K562 (cell line): Measurements from ENCODE around the gene ERAS. TPM values are rescaled to one million over a fixed set of nuclear protein-coding genes. Genes with fewer than 3 reads are reported as not detected.
A peak's percentile ranks its signal among the peaks of the same experiment; 100 is the strongest.

Experiments used
- C11orf30 ChIP-seq: fragments of 450-650 bp; IDR thresholded peaks from 2 replicates; pipeline ENCODE4 v1.6.1; 2016; ENCODE audit warnings: low read depth, mild to moderate bottlenecking
- CSDE1 ChIP-seq, 2 experiments: fragments of 450-650 bp; IDR thresholded peaks; 2 replicates each; pipeline ENCODE4 v1.6.1; 2016; ENCODE audit warnings: mild to moderate bottlenecking in 1 of 2
- DMBX1 ChIP-seq: fragments of 250-450 bp; sonication (Bioruptor Pico); IDR thresholded peaks from 2 replicates; pipeline ENCODE4 v1.8.0; 2022; ENCODE audit warnings: inconsistent platforms, mild to moderate bottlenecking, moderate library complexity, borderline replicate concordance
- DPF2 ChIP-seq: fragments of 450-650 bp; IDR thresholded peaks from 2 replicates; pipeline ENCODE4 v1.6.1; 2016
- KDM5B ChIP-seq: fragments of 200-600 bp; sonication (generic); IDR thresholded peaks from 2 replicates; pipeline ENCODE4 v1.6.1; 2012; ENCODE audit warnings: low read depth, mild to moderate bottlenecking, moderate library complexity, low read length, control low read depth, inconsistent platforms; ENCODE audit not compliant: insufficient replicate concordance
- KLF16 ChIP-seq: IDR thresholded peaks from 2 replicates; pipeline ENCODE4 v1.6.1; 2016; ENCODE audit warnings: antibody characterized with exemption
- KLF6 ChIP-seq: fragments of 250-450 bp; sonication (Bioruptor Pico); IDR thresholded peaks from 2 replicates; pipeline ENCODE4 v1.4.0; 2020; ENCODE audit warnings: mild to moderate bottlenecking, moderate library complexity, borderline replicate concordance
- MAFK ChIP-seq: IDR thresholded peaks from 2 replicates; pipeline ENCODE4 v1.6.1; 2011; ENCODE audit warnings: low read length, improper control_type of control experiment
- MCM7 ChIP-seq, 2 experiments: fragments of 450-650 bp; IDR thresholded peaks; 2 replicates each; pipeline ENCODE4 v1.6.1; 2016 to 2018
- NCOA2 ChIP-seq, 2 experiments: fragments of 450-650 bp; IDR thresholded peaks; 2 replicates each; pipeline ENCODE4 v1.6.1; 2018; ENCODE audit warnings: mild to moderate bottlenecking in 2 of 2, moderate library complexity in 1 of 2; ENCODE audit not compliant: partially characterized antibody in 2 of 2
- NFIC ChIP-seq: fragments of 450-650 bp; IDR thresholded peaks from 2 replicates; pipeline ENCODE4 v1.6.1; 2017; ENCODE audit warnings: mild to moderate bottlenecking, inconsistent platforms
- NR0B1 ChIP-seq: fragments of 450-650 bp; IDR thresholded peaks from one replicate; pipeline ENCODE4 v1.6.1; 2018; ENCODE audit warnings: mild to moderate bottlenecking, moderate library complexity; ENCODE audit not compliant: partially characterized antibody
- PHF8 ChIP-seq: fragments of 200-600 bp; sonication (generic); IDR thresholded peaks from 2 replicates; pipeline ENCODE4 v1.6.1; 2012; ENCODE audit warnings: mixed run types, mild to moderate bottlenecking, inconsistent platforms, low read length, moderate library complexity, borderline replicate concordance
- PTBP1 ChIP-seq: fragments of 200-400 bp; formaldehyde crosslinking; IDR thresholded peaks from 2 replicates; pipeline ENCODE4 v1.6.1; 2017; ENCODE audit warnings: low read depth, low read length
- SMAD1 ChIP-seq: fragments of 150-350 bp; IDR thresholded peaks from 2 replicates; pipeline ENCODE4 v1.6.1; 2014; ENCODE audit warnings: low read length, low read depth; ENCODE audit not compliant: partially characterized antibody
- XRCC3 ChIP-seq: fragments of 450-650 bp; IDR thresholded peaks from 2 replicates; pipeline ENCODE4 v1.6.1; 2017; ENCODE audit warnings: mild to moderate bottlenecking, moderate library complexity
- ZBTB34 ChIP-seq: fragments of 250-450 bp; sonication (Bioruptor Pico); IDR thresholded peaks from 2 replicates; pipeline ENCODE4 v1.8.0; 2021; ENCODE audit warnings: mild to moderate bottlenecking, moderate library complexity
- ZNF274 ChIP-seq: IDR thresholded peaks from 2 replicates; pipeline ENCODE4 v1.6.1; 2011; ENCODE audit warnings: low read depth, mild to moderate bottlenecking, low read length, moderate library complexity, borderline replicate concordance
- ZNF280A ChIP-seq: fragments of 450-650 bp; IDR thresholded peaks from 2 replicates; pipeline ENCODE4 v1.6.1; 2018; ENCODE audit warnings: mild to moderate bottlenecking, low read depth; ENCODE audit not compliant: partially characterized antibody
- ZNF311 ChIP-seq: fragments of 250-450 bp; sonication (Bioruptor Pico); IDR thresholded peaks from 2 replicates; pipeline ENCODE4 v1.4.0; 2020; ENCODE audit warnings: mild to moderate bottlenecking, moderate library complexity
- ZNF699 ChIP-seq: fragments of 250-450 bp; sonication (Bioruptor Pico); IDR thresholded peaks from 2 replicates; pipeline ENCODE4 v1.8.0; 2021; ENCODE audit warnings: mild to moderate bottlenecking, moderate library complexity; ENCODE audit not compliant: insufficient replicate concordance
- polyA plus RNA-seq, 8 experiments: library from polyadenylated mRNA; depleted of rRNA in 4 of 8; stranded (reverse) in 5 of 8; unstranded in 3 of 8; fragments of >200 nt; fragmentation: Nextera tagmentation in 2 of 8; fragmentation: Illumina TruSeq in 1 of 8; extraction: Ambion mirVana in 2 of 8; extraction: Trizol in 1 of 8; gene quantifications; 2 replicates each; pipeline versions ENCODE4 v1.2.1 to v1.2.3, GENCODE V29; 2011 to 2014; ENCODE audit warnings: inconsistent platforms in 1 of 8, missing spikeins in 1 of 8
- total RNA-seq, 7 experiments: library from RNA; depleted of rRNA in 6 of 7; stranded (reverse); fragments of >200 nt in 6 of 7; fragmentation: Illumina TruSeq in 2 of 7; extraction: Trizol in 2 of 7; gene quantifications; 2 replicates each; pipeline versions ENCODE4 v1.2.1 to v1.2.3, GENCODE V29; 2011 to 2021; ENCODE audit warnings: low replicate concordance in 1 of 7
- TF ChIP-seq, protein P1 (sequence below): fragments of 150-350 bp; conservative IDR thresholded peaks from 2 replicates; pipeline ENCODE4 v1.6.1; 2014; ENCODE audit warnings: low read length

Gene ERAS
- total and polyA plus RNA-seq, 9 of the 15 experiments (the other 6 are each of a cell fraction or from before 2014, with no cell fraction given) = 0.07 to 0.12 TPM; not detected in 7

GRCh38 chrX:48785540-48786214 is 40.6 kb upstream of the ERAS start (continued):
- TF ChIP-seq ZNF699 (CRISPR knock-in tag) (no peak), KLF16 (peak; percentile 53; the same call in 1 of the 2 replicates), MAFK (no peak), SMAD1 (no peak), DPF2 (peak; percentile 82), ZNF311 (CRISPR knock-in tag) (no peak), DMBX1 (CRISPR knock-in tag) (peak; percentile 75; the same call in 1 of the 2 replicates), NCOA2 (IDR thresholded peaks at IDR 0.05; ENCODE audit: partially characterized antibody in 2 of 2) (no peak), MCM7 (IDR thresholded peaks at IDR 0.05) (no peak), CSDE1 (IDR thresholded peaks at IDR 0.05) (no peak), NR0B1 (no peak), ZBTB34 (no peak), NFIC (peak; percentile 69), XRCC3 (no peak), KLF6 (CRISPR knock-in tag) (0 out of 2 replicates have a peak, but pooled peaks have one; percentile 6), ZNF280A (no peak), KDM5B (no peak), C11orf30 (no peak), PHF8 (no peak), ZNF274 (no peak), PTBP1 (peak; percentile 87; the same call in 1 of the 2 replicates)
- TF ChIP-seq, protein P1, sequence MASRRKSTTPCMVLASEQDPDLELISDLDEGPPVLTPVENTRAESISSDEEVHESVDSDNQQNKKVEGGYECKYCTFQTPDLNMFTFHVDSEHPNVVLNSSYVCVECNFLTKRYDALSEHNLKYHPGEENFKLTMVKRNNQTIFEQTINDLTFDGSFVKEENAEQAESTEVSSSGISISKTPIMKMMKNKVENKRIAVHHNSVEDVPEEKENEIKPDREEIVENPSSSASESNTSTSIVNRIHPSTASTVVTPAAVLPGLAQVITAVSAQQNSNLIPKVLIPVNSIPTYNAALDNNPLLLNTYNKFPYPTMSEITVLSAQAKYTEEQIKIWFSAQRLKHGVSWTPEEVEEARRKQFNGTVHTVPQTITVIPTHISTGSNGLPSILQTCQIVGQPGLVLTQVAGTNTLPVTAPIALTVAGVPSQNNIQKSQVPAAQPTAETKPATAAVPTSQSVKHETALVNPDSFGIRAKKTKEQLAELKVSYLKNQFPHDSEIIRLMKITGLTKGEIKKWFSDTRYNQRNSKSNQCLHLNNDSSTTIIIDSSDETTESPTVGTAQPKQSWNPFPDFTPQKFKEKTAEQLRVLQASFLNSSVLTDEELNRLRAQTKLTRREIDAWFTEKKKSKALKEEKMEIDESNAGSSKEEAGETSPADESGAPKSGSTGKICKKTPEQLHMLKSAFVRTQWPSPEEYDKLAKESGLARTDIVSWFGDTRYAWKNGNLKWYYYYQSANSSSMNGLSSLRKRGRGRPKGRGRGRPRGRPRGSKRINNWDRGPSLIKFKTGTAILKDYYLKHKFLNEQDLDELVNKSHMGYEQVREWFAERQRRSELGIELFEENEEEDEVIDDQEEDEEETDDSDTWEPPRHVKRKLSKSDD = no peak
